Measurements from ENCODE around the gene WDFY1.

Gene WDFY1

DNA sequence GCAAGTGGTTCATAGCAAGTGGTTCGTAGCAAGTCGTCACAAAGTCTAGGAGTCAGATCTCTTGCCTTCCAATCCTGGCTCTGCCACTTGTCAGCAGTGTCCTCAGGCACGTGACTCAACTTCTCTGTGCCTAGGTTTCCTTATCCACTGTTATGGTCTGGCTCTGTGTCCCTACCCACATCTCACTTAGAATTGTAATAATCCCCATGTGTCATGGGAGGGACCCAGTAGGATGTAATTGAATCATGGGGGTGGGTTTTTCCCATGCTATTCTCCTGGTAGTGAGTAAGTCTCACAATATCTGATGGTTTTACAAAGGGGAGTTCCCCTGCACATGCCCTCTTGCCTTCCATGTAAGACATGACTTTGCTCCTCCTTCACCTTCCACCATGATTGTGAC is 55.9 kb downstream of the WDFY1 start:
- TF ChIP-seq, protein P1, sequence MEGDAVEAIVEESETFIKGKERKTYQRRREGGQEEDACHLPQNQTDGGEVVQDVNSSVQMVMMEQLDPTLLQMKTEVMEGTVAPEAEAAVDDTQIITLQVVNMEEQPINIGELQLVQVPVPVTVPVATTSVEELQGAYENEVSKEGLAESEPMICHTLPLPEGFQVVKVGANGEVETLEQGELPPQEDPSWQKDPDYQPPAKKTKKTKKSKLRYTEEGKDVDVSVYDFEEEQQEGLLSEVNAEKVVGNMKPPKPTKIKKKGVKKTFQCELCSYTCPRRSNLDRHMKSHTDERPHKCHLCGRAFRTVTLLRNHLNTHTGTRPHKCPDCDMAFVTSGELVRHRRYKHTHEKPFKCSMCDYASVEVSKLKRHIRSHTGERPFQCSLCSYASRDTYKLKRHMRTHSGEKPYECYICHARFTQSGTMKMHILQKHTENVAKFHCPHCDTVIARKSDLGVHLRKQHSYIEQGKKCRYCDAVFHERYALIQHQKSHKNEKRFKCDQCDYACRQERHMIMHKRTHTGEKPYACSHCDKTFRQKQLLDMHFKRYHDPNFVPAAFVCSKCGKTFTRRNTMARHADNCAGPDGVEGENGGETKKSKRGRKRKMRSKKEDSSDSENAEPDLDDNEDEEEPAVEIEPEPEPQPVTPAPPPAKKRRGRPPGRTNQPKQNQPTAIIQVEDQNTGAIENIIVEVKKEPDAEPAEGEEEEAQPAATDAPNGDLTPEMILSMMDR (conservative IDR thresholded peaks at IDR 0.05): no peak
- H3K27ac ChIP-seq: no peak overlapping the region

DNA sequence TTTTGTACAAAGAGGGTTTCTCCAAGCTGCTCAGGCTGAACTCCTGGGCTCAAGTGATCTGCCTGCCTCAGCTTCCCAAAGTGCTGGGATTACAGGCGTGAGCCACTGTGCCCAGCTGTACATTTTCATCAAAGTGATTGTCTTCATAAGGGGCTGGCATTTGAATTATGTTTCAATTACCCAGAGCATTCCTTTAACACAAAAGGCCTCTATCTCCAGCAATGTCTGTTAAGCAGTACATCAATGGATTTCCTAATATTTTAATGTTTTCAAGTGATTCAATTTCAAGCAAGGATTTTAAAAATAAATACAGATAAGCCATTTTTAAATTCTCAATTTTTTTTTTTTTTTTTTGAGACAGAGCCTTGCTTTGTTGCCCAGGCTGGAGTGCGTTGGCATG is 56.9 kb downstream of the WDFY1 start:
- no peak overlapping the region for H3K27ac ChIP-seq
- TF ChIP-seq, protein P1 (conservative IDR thresholded peaks at IDR 0.05): no peak

- H3K27ac ChIP-seq: no peak overlapping the region
- TF ChIP-seq, protein P1 (conservative IDR thresholded peaks at IDR 0.05): no peak
Measured at GRCh38 chr2:223887127-223887526, 58.0 kb downstream of the WDFY1 start.

DNA sequence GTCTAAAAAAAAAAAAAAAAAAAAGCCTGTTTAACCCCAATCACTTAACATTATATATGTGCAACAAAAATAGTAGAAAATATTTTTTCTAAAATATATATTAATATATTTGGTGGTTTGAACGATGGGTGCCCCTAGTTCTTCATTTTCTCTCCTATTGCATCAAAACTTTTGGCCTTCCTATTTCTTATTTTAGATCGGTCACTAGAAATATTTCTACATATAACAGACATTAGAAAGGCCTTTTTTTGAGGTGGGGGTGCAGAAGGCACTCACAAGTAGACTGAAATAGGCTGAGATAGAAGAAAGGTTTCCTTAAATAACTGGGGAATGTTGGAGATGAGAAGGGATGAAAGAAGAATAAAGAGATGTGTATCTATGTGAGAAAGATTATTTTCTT is 58.4 kb downstream of the WDFY1 start:
- H3K27ac ChIP-seq: no peak overlapping the region
- TF ChIP-seq, protein P1 (conservative IDR thresholded peaks at IDR 0.05): no peak

DNA sequence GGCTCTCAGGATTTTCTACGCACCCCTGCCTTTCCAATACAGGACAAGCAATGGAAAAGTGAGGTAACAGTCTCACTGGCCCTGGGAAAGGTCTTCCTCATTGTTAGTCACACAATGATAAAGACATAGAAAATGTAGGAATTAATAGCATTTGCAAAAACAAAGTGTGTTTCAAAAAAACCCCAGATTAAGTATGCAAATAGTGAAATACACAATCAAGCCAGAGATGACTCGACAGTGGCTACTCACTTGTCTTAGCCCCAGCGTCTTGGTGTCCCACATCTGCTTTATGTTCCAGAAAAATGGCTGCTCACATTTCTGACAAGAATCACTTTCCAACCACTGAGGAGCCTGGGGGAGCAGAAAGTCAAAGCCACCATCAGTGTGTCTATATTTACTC is 60.7 kb downstream of the WDFY1 start:
- no peak overlapping the region for H3K27ac ChIP-seq
- TF ChIP-seq, protein P1 (conservative IDR thresholded peaks at IDR 0.05): no peak

DNA sequence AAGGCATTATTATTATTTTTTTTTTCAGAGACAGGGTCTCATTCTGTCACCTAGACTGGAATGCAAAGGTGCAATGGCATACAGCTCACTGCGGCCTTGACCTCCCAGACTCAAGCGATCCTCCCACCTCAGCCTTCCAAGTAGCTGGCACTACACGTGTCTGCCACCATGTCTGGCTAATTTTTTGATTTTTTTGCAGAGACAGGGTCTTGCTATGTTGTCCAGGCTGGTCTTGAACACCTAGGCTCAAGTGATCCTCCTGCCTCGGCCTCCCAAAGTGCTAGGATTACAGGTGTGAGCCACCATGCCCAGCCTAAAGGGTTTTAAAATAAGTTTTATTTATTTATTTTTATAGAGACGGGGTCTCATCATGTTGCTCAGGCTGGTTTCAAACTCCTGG is 62.4 kb downstream of the WDFY1 start:
- no peak overlapping the region for H3K27ac ChIP-seq
- TF ChIP-seq, protein P1 (conservative IDR thresholded peaks at IDR 0.05): no peak

GRCh38 chr2:223880796-223881195 is 64.3 kb downstream of the WDFY1 start:
- TF ChIP-seq, protein P1 (conservative IDR thresholded peaks at IDR 0.05): no peak
- H3K27ac ChIP-seq: no peak overlapping the region
